GM23338 (cell line): ENCODE results near the gene SRPK1.

Experiments
- EZH2phosphoT487 ChIP-seq: fragments of 200-600 bp; sonication (generic); IDR thresholded peaks from one replicate; pipeline ENCODE4 v1.8.1; 2018; ENCODE audit warnings: antibody characterized with exemption; ENCODE audit not compliant: unreplicated experiment
- POLR2AphosphoS5 ChIP-seq: IDR thresholded peaks from 2 replicates; pipeline ENCODE4 v1.6.1; 2016; ENCODE audit warnings: antibody characterized with exemption, low read depth
- TF ChIP-seq, protein P1 (sequence below), 2 experiments: fragments of 200-600 bp in 1 of 2; sonication (generic) in 1 of 2; conservative IDR thresholded peaks; 2 replicates each; pipeline versions ENCODE4 v1.5.1 to v1.6.1; 2016 to 2017; ENCODE audit warnings: antibody characterized with exemption in 2 of 2, low read depth in 2 of 2, mild to moderate bottlenecking in 2 of 2, moderate library complexity in 1 of 2

- TF ChIP-seq, protein P1, sequence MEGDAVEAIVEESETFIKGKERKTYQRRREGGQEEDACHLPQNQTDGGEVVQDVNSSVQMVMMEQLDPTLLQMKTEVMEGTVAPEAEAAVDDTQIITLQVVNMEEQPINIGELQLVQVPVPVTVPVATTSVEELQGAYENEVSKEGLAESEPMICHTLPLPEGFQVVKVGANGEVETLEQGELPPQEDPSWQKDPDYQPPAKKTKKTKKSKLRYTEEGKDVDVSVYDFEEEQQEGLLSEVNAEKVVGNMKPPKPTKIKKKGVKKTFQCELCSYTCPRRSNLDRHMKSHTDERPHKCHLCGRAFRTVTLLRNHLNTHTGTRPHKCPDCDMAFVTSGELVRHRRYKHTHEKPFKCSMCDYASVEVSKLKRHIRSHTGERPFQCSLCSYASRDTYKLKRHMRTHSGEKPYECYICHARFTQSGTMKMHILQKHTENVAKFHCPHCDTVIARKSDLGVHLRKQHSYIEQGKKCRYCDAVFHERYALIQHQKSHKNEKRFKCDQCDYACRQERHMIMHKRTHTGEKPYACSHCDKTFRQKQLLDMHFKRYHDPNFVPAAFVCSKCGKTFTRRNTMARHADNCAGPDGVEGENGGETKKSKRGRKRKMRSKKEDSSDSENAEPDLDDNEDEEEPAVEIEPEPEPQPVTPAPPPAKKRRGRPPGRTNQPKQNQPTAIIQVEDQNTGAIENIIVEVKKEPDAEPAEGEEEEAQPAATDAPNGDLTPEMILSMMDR (conservative IDR thresholded peaks at IDR 0.05; ENCODE audit: low read depth in 2 of 2), result no peak
- TF ChIP-seq EZH2phosphoT487, result no peak
- no peak for TF ChIP-seq POLR2AphosphoS5
Observed at GRCh38 chr6:35916056-35916455, 4.8 kb downstream of the SRPK1 start.
